DMS153 treated with DMSO at 0.1 percent for 48 hours (cell line): ENCODE data around the gene PRAME.
"Not testable (repeated sequence)": the region's sequence is repeated elsewhere in the genome, so short reads cannot be mapped to it uniquely, and the experiment has no call there.

Source experiments
- DNase-seq: peaks from one replicate; lab custom pipeline; 2025; ENCODE audit not compliant: unreplicated experiment; lab: John Stamatoyannopoulos, UW

PRAME gene

GRCh38 chr22:22523494-22523893 is 35.6 kb downstream of the PRAME start:
- DNase-seq, result no peak

GRCh38 chr22:22521631-22522030 is 37.4 kb downstream of the PRAME start:
- DNase-seq, result no peak

GRCh38 chr22:22520667-22521602 is 38.1 kb downstream of the PRAME start:
- DNase-seq, result no peak

GRCh38 chr22:22520020-22520656 is 38.9 kb downstream of the PRAME start, which contains the start of gene ZNF280A:
TSS of gene ZNF280A (minus strand) at chr22:22520270. CDS start at chr22:22515630, 4,640 bp downstream.
- no peak for DNase-seq

- DNase-seq, result no peak
These were observed 39.5 kb downstream of the PRAME start for GRCh38 chr22:22519591-22519990.

GRCh38 chr22:22516992-22517391 is 42.1 kb downstream of the PRAME start:
- no peak for DNase-seq

- DNase-seq, result no peak
These were observed 43.2 kb downstream of the PRAME start for GRCh38 chr22:22515890-22516289.

- not testable (repeated sequence) for DNase-seq
These were observed 44.6 kb downstream of the PRAME start for GRCh38 chr22:22514431-22514830.

- DNase-seq, result no peak
These were observed 45.4 kb downstream of the PRAME start for GRCh38 chr22:22513619-22514018.

- DNase-seq, result no peak
These were observed 46.1 kb downstream of the PRAME start for GRCh38 chr22:22512951-22513350.

- DNase-seq, result not testable (repeated sequence)
These were observed 48.2 kb downstream of the PRAME start for GRCh38 chr22:22510833-22511232.

- DNase-seq, result not testable (repeated sequence)
These were observed 49.2 kb downstream of the PRAME start for GRCh38 chr22:22509912-22510311.

- peak; percentile 61 for DNase-seq
These were observed 50.5 kb downstream of the PRAME start, which contains the start of gene ZNF280B for GRCh38 chr22:22508274-22509176. TSS of gene ZNF280B (minus strand) at chr22:22508742. CDS start at chr22:22489398, 19,344 bp downstream.

GRCh38 chr22:22507743-22508273 is 51.3 kb downstream of the PRAME start:
- DNase-seq, result no peak

GRCh38 chr22:22506736-22507135 is 52.3 kb downstream of the PRAME start:
- DNase-seq, result no peak

GRCh38 chr22:22498267-22498666 is 60.8 kb downstream of the PRAME start:
- DNase-seq, result no peak
